Adipose tissue (tissue), 3 donors: ENCODE measurements around the gene LYL1. TPM values are rescaled to one million over a fixed set of nuclear protein-coding genes. Genes with fewer than 3 reads are reported as not detected.
A peak's percentile ranks its signal among the peaks of the same experiment; 100 is the strongest.

Source experiments
- H3K27ac ChIP-seq: one replicate; pipeline ENCODE4 v1.5.1; 2013; ENCODE audit warnings: low read depth, low read length
- WGBS, 3 donors: extraction: QIAGEN DNeasy Blood & Tissue Kit; methylation state at CpG; one replicate each; pipeline ENCODE4 v1.1.7; 2013; 5-methylcytosine and 5-hydroxymethylcytosine counted together
- polyA plus RNA-seq, 3 donors: library from polyadenylated mRNA; stranded (reverse); fragments of 200-250 nt; gene quantifications; one replicate each; pipeline ENCODE4 v1.2.3, GENCODE V29; 2013
- donor health status: healthy with polysubstance abuse.
- donor health status: Bipolar disorder and iron deficiency.
- donor health status: healthy.

LYL1 gene
- polyA plus RNA-seq, 3 donors: 1.9 to 10.3 (median 7.9) TPM

DNA sequence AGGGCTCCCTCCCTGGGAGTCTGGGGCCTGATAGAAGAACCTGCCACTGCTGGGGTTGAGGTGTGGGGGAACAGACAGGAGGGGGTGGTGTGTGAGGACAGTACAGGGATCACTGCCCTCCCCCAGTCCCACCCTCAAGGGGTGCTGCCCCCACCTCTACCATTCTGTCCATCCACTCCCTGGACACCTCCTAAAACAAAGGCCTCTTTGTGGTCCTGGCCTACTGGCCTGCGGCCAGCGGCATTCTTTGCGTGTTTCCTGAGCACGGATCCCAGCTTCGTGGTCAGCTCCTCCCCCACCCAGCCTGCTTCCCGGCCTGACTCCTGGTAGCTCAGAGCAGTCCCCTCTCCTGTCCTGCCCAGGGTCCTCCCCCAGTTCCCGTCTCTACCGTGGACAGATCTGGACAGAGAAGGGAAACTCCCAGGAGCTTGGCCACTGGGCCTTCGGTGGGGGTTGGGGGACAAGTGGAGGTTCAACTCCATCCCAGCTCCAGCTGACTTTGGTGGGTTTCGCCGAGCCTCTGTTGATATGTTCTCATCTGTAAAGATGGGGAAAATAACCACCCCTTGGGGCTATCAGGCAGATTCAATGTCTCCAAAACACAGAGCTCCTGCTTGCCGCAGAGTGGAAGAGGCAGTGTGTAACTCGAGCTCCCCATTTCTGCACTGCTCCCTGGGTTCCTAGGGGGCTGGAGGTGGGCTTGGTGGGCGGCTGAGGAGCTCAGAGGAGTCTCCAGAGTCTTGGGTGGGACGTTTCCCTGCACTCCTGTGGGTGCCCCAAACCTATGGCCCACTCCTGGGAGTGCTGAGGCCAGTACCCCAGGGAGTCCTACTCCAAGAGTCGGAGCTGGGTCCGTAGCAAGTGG is 48.7 kb downstream of the LYL1 start:
- H3K27ac ChIP-seq: peak overlapping the region; percentile 73
- WGBS, 3 donors: 38 to 52% (median 40%) methylated on average over 17 of the region's 17 CpGs

DNA sequence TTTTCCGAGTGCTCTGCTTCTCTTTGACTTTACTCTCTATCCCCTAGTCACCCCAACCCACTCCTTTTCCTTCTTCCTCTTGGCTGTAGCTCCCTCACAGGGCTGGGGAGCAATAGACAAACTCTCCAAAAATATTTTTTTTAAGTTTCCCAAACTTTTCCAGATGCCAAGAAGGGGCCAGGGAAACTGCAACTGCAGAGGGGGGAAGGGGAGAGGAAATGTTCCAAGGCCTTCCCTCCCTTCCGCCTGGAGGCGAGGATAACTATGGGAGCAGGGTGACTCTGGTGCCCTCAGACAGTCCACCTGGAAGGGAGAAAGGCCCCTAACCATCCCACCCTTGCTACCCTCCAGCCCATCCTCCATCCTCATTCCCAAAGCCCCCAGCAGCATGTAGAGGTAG is 49.4 kb downstream of the LYL1 start:
- H3K27ac ChIP-seq: peak overlapping the region; percentile 15
- WGBS, 3 donors: 41 to 56% (median 46%) methylated on average over 3 of the region's 3 CpGs

GRCh38 chr19:13052447-13053175 is 50.0 kb downstream of the LYL1 start:
- WGBS, 3 donors: 66 to 69% (median 67%) methylated on average over 12 of the region's 12 CpGs
- no peak overlapping the region for H3K27ac ChIP-seq

- WGBS, 3 donors: 1 to 2% (median 2%) methylated on average over 23 of the region's 23 CpGs
- no peak overlapping the region for H3K27ac ChIP-seq
These were observed 51.0 kb downstream of the LYL1 start for GRCh38 chr19:13051557-13052165.

- WGBS, 3 donors: 61 to 70% (median 64%) methylated on average over 4 of the region's 4 CpGs
- no peak overlapping the region for H3K27ac ChIP-seq
These were observed 52.4 kb downstream of the LYL1 start for GRCh38 chr19:13050274-13050673.

Other genes with a start within 250 kb of the LYL1 start
- 10 to 100 TPM; 15.6 to 29.0 (median 28.1) TPM for gene DNASE2, start 221.4 kb downstream of the LYL1 start, polyA plus RNA-seq
- gene KLF1, start 215.7 kb downstream of the LYL1 start, polyA plus RNA-seq: under 1 TPM in 2 of 3 donors, not detected in 1; 0.04 to 0.07 TPM
- 10 to 100 TPM; 27.2 to 73.8 (median 27.3) TPM for gene GCDH, start 211.7 kb downstream of the LYL1 start, polyA plus RNA-seq
- gene SYCE2, start 183.6 kb downstream of the LYL1 start, polyA plus RNA-seq: 1 to 10 TPM in 1 of 3 donors, under 1 TPM in 1, not detected in 1; 0.05 to 1.2 TPM
- gene FARSA, start 169.1 kb downstream of the LYL1 start, polyA plus RNA-seq: 10 to 100 TPM; 34.0 to 47.6 (median 35.0) TPM
- gene CALR, start 164.2 kb downstream of the LYL1 start, polyA plus RNA-seq: 100 to 1,000 TPM; 215 to 433 (median 312) TPM
- gene RAD23A, start 157.0 kb downstream of the LYL1 start, polyA plus RNA-seq: 100 to 1,000 TPM in 2 of 3 donors, 10 to 100 TPM in 1; 58.1 to 159 (median 133) TPM
- 10 to 100 TPM; 34.2 to 51.5 (median 38.2) TPM for gene GADD45GIP1, start 145.6 kb downstream of the LYL1 start, polyA plus RNA-seq
- gene DAND5, start 133.3 kb downstream of the LYL1 start, polyA plus RNA-seq: under 1 TPM; 0.04 to 0.11 (median 0.05) TPM
- 10 to 100 TPM; 12.3 to 88.6 (median 77.6) TPM for gene NFIX, start 107.4 kb downstream of the LYL1 start, polyA plus RNA-seq
- gene TRMT1, start 13.9 kb upstream of the LYL1 start, polyA plus RNA-seq: 10 to 100 TPM; 25.0 to 38.9 (median 36.7) TPM
- 10 to 100 TPM in 2 of 3 donors, 1 to 10 TPM in 1; 7.9 to 21.0 (median 16.1) TPM for gene NACC1, start 15.4 kb upstream of the LYL1 start, polyA plus RNA-seq
- 10 to 100 TPM; 34.5 to 69.2 (median 63.1) TPM for gene STX10, start 47.5 kb upstream of the LYL1 start, polyA plus RNA-seq
- gene IER2, start 47.6 kb upstream of the LYL1 start, polyA plus RNA-seq: 100 to 1,000 TPM in 2 of 3 donors, 10 to 100 TPM in 1; 65.5 to 532 (median 190) TPM